Psoas muscle (tissue), 8 donors: ENCODE results near the gene ST6GALNAC3. TPM values are rescaled to one million over a fixed set of nuclear protein-coding genes. Genes with fewer than 3 reads are reported as not detected.

Experiments used
- ATAC-seq, 4 donors: fragments of 200-7000 bp; cut with Tn5 transposase; one replicate each; pipeline ENCODE4 v1.9.1; 2020; ENCODE audit warnings: moderate library complexity in 3 of 4, mild to moderate bottlenecking in 2 of 4
- DNase-seq, 2 donors: peaks; one replicate each; pipeline ENCODE4 v3.0.0-alpha.2; 2020
- H3K27ac ChIP-seq: fragments of 200-600 bp; one replicate; pipeline ENCODE4 v1.8.0; 2022
- H3K27me3 ChIP-seq, 3 donors: fragments of 200-600 bp in 1 of 3; one replicate each; pipeline versions ENCODE4 v1.6.1 to v1.8.0; 2013 to 2022; ENCODE audit warnings: low read length in 2 of 3, mild to moderate bottlenecking in 2 of 3, moderate library complexity in 1 of 3; ENCODE audit not compliant: insufficient read depth in 3 of 3
- H3K36me3 ChIP-seq, 2 donors: fragments of 200-600 bp in 1 of 2; one replicate each; pipeline versions ENCODE4 v1.6.1 to v1.8.0; 2013 to 2022; ENCODE audit warnings: low read depth in 1 of 2, mild to moderate bottlenecking in 1 of 2, moderate library complexity in 1 of 2; ENCODE audit not compliant: insufficient read depth in 1 of 2
- H3K4me1 ChIP-seq: fragments of 200-600 bp; one replicate; pipeline ENCODE4 v1.8.0; 2022
- H3K4me3 ChIP-seq: fragments of 200-600 bp; one replicate; pipeline ENCODE4 v1.8.0; 2022; ENCODE audit warnings: mild to moderate bottlenecking
- H3K9me3 ChIP-seq: fragments of 200-600 bp; one replicate; pipeline ENCODE4 v1.8.0; 2022
- CTCF ChIP-seq: fragments of 200-600 bp; IDR thresholded peaks from one replicate; pipeline ENCODE4 v1.8.0; 2022; ENCODE audit warnings: antibody characterized with exemption
- WGBS, 3 donors: extraction: QIAGEN DNeasy Blood & Tissue Kit; methylation state at CpG; one replicate each; pipeline versions ENCODE4 v1.1.6 to v1.1.7; 2013; 5-methylcytosine and 5-hydroxymethylcytosine counted together
- intact Hi-C, 2 donors: fragments of 100-400 bp; cut with DNase I; formaldehyde crosslinking; loops; one replicate each; pipeline versions ENCODE4 v1.11.0 to v1.14.2; 2022
- polyA plus RNA-seq, 3 donors: library from polyadenylated mRNA; stranded (reverse); fragments of 200-250 nt; gene quantifications; one replicate each; pipeline ENCODE4 v1.2.3, GENCODE V29; 2013
- total RNA-seq, 4 donors: library from RNA; stranded (reverse); fragmentation: NEBNext Ultra II Directional in 2 of 4; extraction: Animal tissue kit (Norgen Biotek cat#: 25700) in 2 of 4; gene quantifications; one replicate each; pipeline versions ENCODE4 v1.2.1 to v1.2.4, GENCODE V29; 2021 to 2023
- donor health status: healthy with polysubstance abuse.
- donor health status: DM: no; HTN: no; CAD: no; lungs with moderate emphysema.
- donor health status: Bipolar disorder and iron deficiency.
- donor health status: healthy.
- donor health status: DM: yes; HTN: yes; CAD: no.
- donor health status: DM: no; HTN: no; CAD: no.
- donor health status: DM: no; HTN: no; CAD: no.
- donor health status: DM: yes; HTN: yes; CAD: no.

ST6GALNAC3 gene
- total and polyA plus RNA-seq, 7 donors = 1.3 to 5.4 (median 2.3) TPM

DNA sequence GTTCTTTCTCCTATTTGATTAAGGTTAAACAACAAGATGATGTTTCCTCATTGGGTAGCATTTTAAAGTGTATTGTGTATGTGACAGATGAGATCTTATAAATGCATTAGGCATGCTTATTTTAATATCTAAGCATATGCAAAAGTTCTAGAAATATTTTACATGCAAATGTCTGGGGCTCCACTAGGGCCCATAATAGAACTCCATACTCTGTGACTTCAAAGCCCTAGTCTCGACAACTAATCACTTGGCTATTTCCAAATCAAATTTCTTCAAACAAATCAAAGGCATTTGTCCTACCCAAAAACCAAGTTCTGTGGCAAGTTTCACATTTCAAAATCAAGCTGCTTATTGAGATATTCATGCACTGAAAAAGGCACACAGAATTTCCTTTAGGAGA is 407.1 kb downstream of the ST6GALNAC3 start:
- TF ChIP-seq CTCF = no peak
- Histone ChIP-seq H3K9me3 (no peaks in the 10 kb centered on the region), H3K27me3 (no peaks in the 10 kb centered on the region), H3K36me3 (no peaks in the 10 kb centered on the region), H3K4me1 (no peaks in the 10 kb centered on the region), H3K4me3 (no peak overlapping the region), H3K27ac (no peak overlapping the region)
- intact Hi-C loops = no loop called here
- no peak for ATAC-seq
- whole genome bisulfite sequencing, 3 donors = 65 to 86% (median 76%) methylated on average over 1 of the region's 1 CpG
- DNase-seq = no peak

DNA sequence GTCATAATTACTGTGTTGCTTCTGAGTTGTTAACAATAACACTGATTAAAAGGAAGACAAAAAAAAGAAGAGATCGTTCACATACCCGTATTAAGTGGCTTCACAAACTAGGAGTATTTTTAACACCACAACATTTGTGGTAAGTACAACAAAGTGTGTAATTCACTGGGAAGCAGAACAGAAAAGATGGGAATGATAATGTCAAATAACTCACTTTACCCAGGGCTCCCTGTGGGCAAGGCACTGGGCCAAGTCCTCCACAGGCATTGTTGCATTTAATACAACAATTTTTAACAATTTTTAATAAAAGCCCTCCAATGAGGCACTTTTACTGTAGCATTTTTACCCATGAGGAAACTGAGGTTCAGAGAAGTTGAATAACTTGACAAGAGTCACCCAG is 407.7 kb downstream of the ST6GALNAC3 start:
- 40 to 48% (median 41%) methylated on average over 2 of the region's 2 CpGs for WGBS, 3 donors
- no peak overlapping the region for H3K27ac ChIP-seq
- intact Hi-C loops = no loop called here
- DNase-seq (no peak), ATAC-seq (no peak)
- H3K27me3 ChIP-seq = no peaks in the 10 kb centered on the region
- no peaks in the 10 kb centered on the region for H3K9me3 ChIP-seq
- no peak for TF ChIP-seq CTCF
- H3K4me1 ChIP-seq = no peaks in the 10 kb centered on the region
- H3K36me3 ChIP-seq = no peaks in the 10 kb centered on the region
- H3K4me3 ChIP-seq = no peak overlapping the region

GRCh38 chr1:76491737-76492136 is 417.2 kb downstream of the ST6GALNAC3 start:
- Histone ChIP-seq H3K4me3 (no peak overlapping the region), H3K4me1 (no peaks in the 10 kb centered on the region), H3K36me3 (peaks cover 0 to 2% of the 10 kb centered on the region in 2 donors), H3K9me3 (no peaks in the 10 kb centered on the region), H3K27ac (no peak overlapping the region), H3K27me3 (no peaks in the 10 kb centered on the region)
- TF ChIP-seq CTCF = no peak
- ATAC-seq = no peak
- 80 to 85% (median 85%) methylated on average over 2 of the region's 2 CpGs for WGBS, 3 donors
- intact Hi-C loops = no loop called here
- DNase-seq = no peak

DNA sequence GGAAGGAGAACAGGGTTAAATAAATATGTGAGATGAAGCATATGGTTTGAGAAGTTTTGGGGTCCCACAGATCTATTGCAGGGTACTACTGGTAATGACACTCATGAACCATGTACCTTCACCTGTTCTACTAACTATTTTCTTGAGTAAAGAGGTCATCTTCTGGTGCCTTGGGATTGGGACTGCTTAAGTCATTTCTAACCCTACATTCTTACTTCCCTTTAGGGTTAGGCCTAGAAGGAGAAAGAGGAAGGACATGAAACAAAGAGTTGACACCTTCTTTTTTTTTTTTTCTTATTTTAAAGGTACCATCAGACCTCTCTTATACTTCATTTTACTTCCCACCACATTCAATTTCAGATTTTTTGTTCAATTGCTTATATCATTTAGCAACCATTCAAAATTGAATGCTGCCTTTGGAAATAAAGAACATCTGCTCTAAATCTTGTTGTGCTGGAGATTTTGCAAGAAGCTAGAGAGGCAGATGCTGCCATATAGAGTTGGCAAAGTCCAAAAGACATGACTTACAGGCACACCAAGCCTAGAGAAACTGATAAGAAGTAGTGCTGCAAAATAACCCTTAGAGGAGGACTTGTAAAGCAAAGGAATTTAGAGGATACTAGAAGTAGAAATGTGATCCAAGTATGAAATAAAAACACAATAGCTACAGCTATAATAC is 418.3 kb downstream of the ST6GALNAC3 start:
- DNase-seq (no peak), ATAC-seq (no peak)
- Histone ChIP-seq H3K9me3 (no peaks in the 10 kb centered on the region), H3K4me1 (no peaks in the 10 kb centered on the region), H3K27me3 (no peaks in the 10 kb centered on the region), H3K27ac (no peak overlapping the region), H3K4me3 (no peak overlapping the region), H3K36me3 (peaks cover 0 to 2% of the 10 kb centered on the region in 2 donors)
- TF ChIP-seq CTCF = no peak
- intact Hi-C loops = no loop called here

GRCh38 chr1:76494807-76495206 is 420.3 kb downstream of the ST6GALNAC3 start:
- ATAC-seq = no peak
- DNase-seq = no peak
- intact Hi-C loops = no loop called here
- no peaks in the 10 kb centered on the region for H3K9me3 ChIP-seq
- no peak for TF ChIP-seq CTCF
- no peaks in the 10 kb centered on the region for H3K4me1 ChIP-seq
- H3K4me3 ChIP-seq = no peak overlapping the region
- no peaks in the 10 kb centered on the region for H3K36me3 ChIP-seq
- H3K27me3 ChIP-seq = no peaks in the 10 kb centered on the region
- no peak overlapping the region for H3K27ac ChIP-seq
